Measurements from ENCODE around the gene CENPU. TPM values are rescaled to one million over a fixed set of nuclear protein-coding genes. Genes with fewer than 3 reads are reported as not detected.
A peak's percentile ranks its signal among the peaks of the same experiment; 100 is the strongest.

CENPU gene
- total and polyA plus RNA-seq, 2 donors (not counting 1 experiment from before 2014, with no cell fraction given): 1.6 to 2.1 TPM

DNA sequence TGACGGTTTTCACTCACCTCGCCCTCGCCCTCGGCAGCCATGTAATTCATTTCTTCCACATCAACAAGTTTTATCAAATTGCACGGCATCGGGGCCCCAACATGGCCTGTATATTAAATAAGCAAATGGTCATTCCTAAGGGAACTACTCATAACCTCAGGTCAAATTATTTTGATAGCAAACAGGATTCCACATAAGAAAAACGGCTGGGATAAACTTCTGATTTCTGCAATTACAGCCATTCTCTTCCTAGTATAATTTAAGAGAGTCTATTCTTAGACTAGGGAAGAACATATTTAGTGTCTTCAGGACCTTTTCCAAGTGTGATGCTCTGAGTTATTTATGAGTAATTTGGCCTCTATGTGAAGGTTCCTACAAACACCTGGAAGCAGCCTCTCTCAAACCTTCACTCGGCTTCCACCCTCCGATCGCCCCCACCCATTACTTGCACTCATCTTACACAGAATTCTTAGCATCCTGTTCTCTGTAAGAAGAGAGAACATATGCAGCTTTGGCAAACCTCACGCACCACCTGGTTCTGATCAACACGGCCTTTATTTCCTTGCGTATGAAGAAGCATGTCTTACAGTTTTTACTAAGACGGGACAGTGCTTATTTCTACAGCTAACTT lies 29.4 kb upstream of the CENPU start:
- TF ChIP-seq, protein P1, sequence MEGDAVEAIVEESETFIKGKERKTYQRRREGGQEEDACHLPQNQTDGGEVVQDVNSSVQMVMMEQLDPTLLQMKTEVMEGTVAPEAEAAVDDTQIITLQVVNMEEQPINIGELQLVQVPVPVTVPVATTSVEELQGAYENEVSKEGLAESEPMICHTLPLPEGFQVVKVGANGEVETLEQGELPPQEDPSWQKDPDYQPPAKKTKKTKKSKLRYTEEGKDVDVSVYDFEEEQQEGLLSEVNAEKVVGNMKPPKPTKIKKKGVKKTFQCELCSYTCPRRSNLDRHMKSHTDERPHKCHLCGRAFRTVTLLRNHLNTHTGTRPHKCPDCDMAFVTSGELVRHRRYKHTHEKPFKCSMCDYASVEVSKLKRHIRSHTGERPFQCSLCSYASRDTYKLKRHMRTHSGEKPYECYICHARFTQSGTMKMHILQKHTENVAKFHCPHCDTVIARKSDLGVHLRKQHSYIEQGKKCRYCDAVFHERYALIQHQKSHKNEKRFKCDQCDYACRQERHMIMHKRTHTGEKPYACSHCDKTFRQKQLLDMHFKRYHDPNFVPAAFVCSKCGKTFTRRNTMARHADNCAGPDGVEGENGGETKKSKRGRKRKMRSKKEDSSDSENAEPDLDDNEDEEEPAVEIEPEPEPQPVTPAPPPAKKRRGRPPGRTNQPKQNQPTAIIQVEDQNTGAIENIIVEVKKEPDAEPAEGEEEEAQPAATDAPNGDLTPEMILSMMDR (IDR thresholded peaks at IDR 0.05): no peak
- TF ChIP-seq EZH2 (IDR thresholded peaks at IDR 0.05; ENCODE audit: borderline replicate concordance, insufficient read depth, low read depth, low read length, poor library complexity, severe bottlenecking): no peak
- peaks cover 0 to 61% of the 10 kb centered on the region in 2 experiments for H3K36me3 ChIP-seq (replicated peaks in 1 of 2; ENCODE audit: control extremely low read depth in 1 of 2, control insufficient read depth in 1 of 2, extremely low read depth in 1 of 2, insufficient read depth in 2 of 2, low read length in 1 of 2)
- Mint-ChIP-seq H3K27ac (no peak overlapping the region), H3K27me3 (no peaks in the 10 kb centered on the region), H3K4me3 (no peak overlapping the region), H3K9me3 (ENCODE audit: insufficient read depth) (no peaks in the 10 kb centered on the region), H3K4me1 (peaks cover 6% of the 10 kb centered on the region)
- H3K79me2 ChIP-seq (ENCODE audit: control insufficient read depth, insufficient read depth, low read length): no peaks in the 10 kb centered on the region
- no peaks in the 10 kb centered on the region for H3K9me3 ChIP-seq (ENCODE audit: control extremely low read depth in 1 of 3, control insufficient read depth in 2 of 3, insufficient read depth in 1 of 3, low read length in 2 of 3)
- DNase-seq (no peak), ATAC-seq (ENCODE audit: low read depth) (no peak)
- no peak overlapping the region for H2AFZ ChIP-seq (ENCODE audit: insufficient read depth, low read depth, low read length, poor library complexity, severe bottlenecking)
- intact Hi-C loops (cut with micrococcal nuclease): no loop called here
- H3K27me3 ChIP-seq (replicated peaks in 1 of 4; ENCODE audit: control extremely low read depth in 1 of 4, control insufficient read depth in 3 of 4, insufficient read depth in 4 of 4, low read length in 3 of 4): no peaks in the 10 kb centered on the region
- no peak overlapping the region for H3K27ac ChIP-seq (ENCODE audit: low read length in 2 of 2)
- peaks cover 0 to 9% of the 10 kb centered on the region in 2 donors for H3K4me1 ChIP-seq (ENCODE audit: control insufficient read depth in 2 of 2, insufficient read depth in 2 of 2, low read length in 2 of 2)
- ChIA-PET CTCF (interaction anchor here (1.6 kb wide), 1 partner anchor 249 kb away, joined by 5 read pairs; no protein-coding TSS in a partner anchor), POLR2A (no interaction called here)
- no peaks in the 10 kb centered on the region for H4K20me1 ChIP-seq (ENCODE audit: control insufficient read depth, insufficient read depth, low read length, poor library complexity, severe bottlenecking)
- WGBS (ENCODE audit: insufficient coverage): 98% methylated on average over 6 of the region's 14 CpGs
- no peak overlapping the region for H3K9ac ChIP-seq (ENCODE audit: low read length)
- H3K4me2 ChIP-seq (replicated peaks; ENCODE audit: low read depth, low read length, poor library complexity, severe bottlenecking): no peak overlapping the region
- H3K4me3 ChIP-seq (ENCODE audit: control extremely low read depth in 1 of 5, extremely low read depth in 1 of 5, insufficient read depth in 1 of 5, low read depth in 2 of 5, low read length in 4 of 5): no peak overlapping the region

DNA sequence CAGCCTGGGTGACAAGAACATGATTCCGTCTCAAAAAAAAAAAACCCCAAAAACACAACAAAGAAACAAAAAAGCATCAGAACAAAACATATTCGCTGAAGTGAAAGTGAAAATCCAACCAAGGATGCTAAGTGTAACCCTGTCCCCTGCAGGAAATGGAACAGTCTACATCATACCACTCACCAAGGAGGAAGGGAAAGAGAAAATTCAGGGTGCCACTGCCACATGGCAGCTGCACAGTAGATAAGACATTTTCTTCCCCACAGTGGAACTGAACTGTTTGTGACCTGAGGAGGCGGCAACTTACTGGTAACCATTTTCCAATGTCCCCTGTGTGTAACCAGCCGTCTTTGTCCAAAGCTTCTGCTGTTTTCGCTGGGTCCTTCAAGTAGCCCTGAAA lies 28.2 kb upstream of the CENPU start:
- Histone ChIP-seq H3K27ac (ENCODE audit: low read length in 2 of 2) (no peak overlapping the region), H3K27me3 (replicated peaks in 1 of 4; ENCODE audit: control extremely low read depth in 1 of 4, control insufficient read depth in 3 of 4, insufficient read depth in 4 of 4, low read length in 3 of 4) (no peaks in the 10 kb centered on the region), H3K4me2 (replicated peaks; ENCODE audit: low read depth, low read length, poor library complexity, severe bottlenecking) (peak overlapping the region; percentile 15), H4K20me1 (ENCODE audit: control insufficient read depth, insufficient read depth, low read length, poor library complexity, severe bottlenecking) (no peaks in the 10 kb centered on the region), H3K36me3 (replicated peaks in 1 of 2; ENCODE audit: control extremely low read depth in 1 of 2, control insufficient read depth in 1 of 2, extremely low read depth in 1 of 2, insufficient read depth in 2 of 2, low read length in 1 of 2) (peaks cover 0 to 57% of the 10 kb centered on the region in 2 experiments), H3K9me3 (ENCODE audit: control extremely low read depth in 1 of 3, control insufficient read depth in 2 of 3, insufficient read depth in 1 of 3, low read length in 2 of 3) (no peaks in the 10 kb centered on the region), H3K9ac (ENCODE audit: low read length) (no peak overlapping the region), H2AFZ (ENCODE audit: insufficient read depth, low read depth, low read length, poor library complexity, severe bottlenecking) (no peak overlapping the region), H3K79me2 (ENCODE audit: control insufficient read depth, insufficient read depth, low read length) (no peaks in the 10 kb centered on the region), H3K4me3 (ENCODE audit: control extremely low read depth in 1 of 5, extremely low read depth in 1 of 5, insufficient read depth in 1 of 5, low read depth in 2 of 5, low read length in 4 of 5) (no peak overlapping the region), H3K4me1 (ENCODE audit: control insufficient read depth in 2 of 2, insufficient read depth in 2 of 2, low read length in 2 of 2) (peaks cover 0 to 9% of the 10 kb centered on the region in 2 donors)
- Mint-ChIP-seq H3K9me3 (ENCODE audit: insufficient read depth) (no peaks in the 10 kb centered on the region), H3K4me3 (no peak overlapping the region), H3K27me3 (no peaks in the 10 kb centered on the region), H3K27ac (no peak overlapping the region), H3K4me1 (peaks cover 6% of the 10 kb centered on the region)
- ATAC-seq (ENCODE audit: low read depth) (peak; percentile 28), DNase-seq (peak; percentile 42)
- ChIA-PET POLR2A (no interaction called here), CTCF (interaction anchor here (0.5 to 1.6 kb wide), 3 partner anchors 142 to 250 kb away, joined by 3 to 5 read pairs (median 3); no protein-coding TSS in a partner anchor)
- 71% methylated on average over 1 of the region's 5 CpGs for WGBS (ENCODE audit: insufficient coverage)
- intact Hi-C loops (cut with micrococcal nuclease): no loop called here
- no peak for TF ChIP-seq EZH2 (IDR thresholded peaks at IDR 0.05; ENCODE audit: borderline replicate concordance, insufficient read depth, low read depth, low read length, poor library complexity, severe bottlenecking)
- TF ChIP-seq, protein P1 (IDR thresholded peaks at IDR 0.05): no peak
